Neural cell (in vitro differentiated cells): ENCODE measurements around the gene PARD6G.

Source experiments
- EP300 ChIP-seq: fragments of 450-650 bp; conservative IDR thresholded peaks from 2 replicates; pipeline ENCODE4 v1.6.1; 2014; ENCODE audit warnings: antibody characterized with exemption, mild to moderate bottlenecking, moderate library complexity; ENCODE audit not compliant: poor library complexity, severe bottlenecking
- EZH2 ChIP-seq: fragments of 200-600, 300-800 bp; shearing (Covaris generic), sonication (generic); IDR thresholded peaks from 2 replicates; pipeline ENCODE4 v1.6.1; 2014; ENCODE audit warnings: antibody characterized with exemption, low read length, borderline replicate concordance, mild to moderate bottlenecking; ENCODE audit not compliant: insufficient read depth, poor library complexity, severe bottlenecking
- MXI1 ChIP-seq: fragments of 450-650 bp; conservative IDR thresholded peaks from 2 replicates; pipeline ENCODE4 v1.6.1; 2014; ENCODE audit warnings: antibody characterized with exemption, mild to moderate bottlenecking; ENCODE audit not compliant: poor library complexity, severe bottlenecking
- POLR2AphosphoS5 ChIP-seq: IDR thresholded peaks from 2 replicates; pipeline ENCODE4 v1.6.1; 2012
- RAD21 ChIP-seq: fragments of 450-650 bp; conservative IDR thresholded peaks from 2 replicates; pipeline ENCODE4 v1.6.1; 2014; ENCODE audit warnings: antibody characterized with exemption, mild to moderate bottlenecking, moderate library complexity
- TAF1 ChIP-seq: IDR thresholded peaks from 2 replicates; pipeline ENCODE4 v1.6.1; 2012; ENCODE audit warnings: low read depth
- TF ChIP-seq, protein P1 (sequence below): fragments of 450-650 bp; IDR thresholded peaks from 2 replicates; pipeline ENCODE4 v1.5.1; 2014; ENCODE audit warnings: antibody characterized with exemption, mild to moderate bottlenecking, moderate library complexity; ENCODE audit not compliant: poor library complexity, severe bottlenecking

DNA sequence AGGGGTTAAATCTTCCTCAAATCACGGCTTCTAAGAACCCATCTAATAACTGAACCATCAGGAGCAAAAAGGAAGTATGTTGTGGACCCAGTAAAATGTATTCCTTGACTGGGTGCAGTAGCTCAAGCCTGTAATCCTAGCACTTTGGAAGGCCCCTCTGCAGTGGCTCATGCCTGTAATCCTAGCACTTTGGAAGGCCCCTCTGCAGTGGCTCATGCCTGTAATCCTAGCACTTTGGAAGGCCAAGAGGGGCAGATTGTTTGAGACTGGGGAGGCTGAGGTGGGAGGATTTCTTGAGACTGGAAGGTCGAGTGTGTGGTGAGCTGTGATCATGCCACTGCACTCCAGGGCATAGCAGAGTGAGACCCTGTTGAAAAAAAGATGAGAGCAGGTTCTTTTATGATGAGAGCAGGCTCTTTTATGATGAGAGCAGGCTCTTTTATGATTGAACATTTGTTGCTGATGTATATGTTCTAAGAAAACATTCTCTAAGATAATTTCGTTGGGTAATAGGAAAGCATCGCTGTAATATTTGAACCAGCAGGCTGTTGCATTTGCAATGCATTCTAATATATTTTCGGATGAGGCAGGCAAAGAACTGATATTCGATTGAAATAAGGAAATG lies 3.5 kb upstream of the PARD6G start:
- TF ChIP-seq RAD21 = no peak
- TF ChIP-seq, protein P1, sequence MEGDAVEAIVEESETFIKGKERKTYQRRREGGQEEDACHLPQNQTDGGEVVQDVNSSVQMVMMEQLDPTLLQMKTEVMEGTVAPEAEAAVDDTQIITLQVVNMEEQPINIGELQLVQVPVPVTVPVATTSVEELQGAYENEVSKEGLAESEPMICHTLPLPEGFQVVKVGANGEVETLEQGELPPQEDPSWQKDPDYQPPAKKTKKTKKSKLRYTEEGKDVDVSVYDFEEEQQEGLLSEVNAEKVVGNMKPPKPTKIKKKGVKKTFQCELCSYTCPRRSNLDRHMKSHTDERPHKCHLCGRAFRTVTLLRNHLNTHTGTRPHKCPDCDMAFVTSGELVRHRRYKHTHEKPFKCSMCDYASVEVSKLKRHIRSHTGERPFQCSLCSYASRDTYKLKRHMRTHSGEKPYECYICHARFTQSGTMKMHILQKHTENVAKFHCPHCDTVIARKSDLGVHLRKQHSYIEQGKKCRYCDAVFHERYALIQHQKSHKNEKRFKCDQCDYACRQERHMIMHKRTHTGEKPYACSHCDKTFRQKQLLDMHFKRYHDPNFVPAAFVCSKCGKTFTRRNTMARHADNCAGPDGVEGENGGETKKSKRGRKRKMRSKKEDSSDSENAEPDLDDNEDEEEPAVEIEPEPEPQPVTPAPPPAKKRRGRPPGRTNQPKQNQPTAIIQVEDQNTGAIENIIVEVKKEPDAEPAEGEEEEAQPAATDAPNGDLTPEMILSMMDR = no peak
- TF ChIP-seq POLR2AphosphoS5 = no peak
- TF ChIP-seq EP300 = no peak
- no peak for TF ChIP-seq EZH2
- TF ChIP-seq MXI1 = no peak
- no peak for TF ChIP-seq TAF1
